Heart right ventricle (tissue), 16 donors: ENCODE data around the gene PCIF1. TPM values are rescaled to one million over a fixed set of nuclear protein-coding genes. Genes with fewer than 3 reads are reported as not detected.

Source experiments
- ATAC-seq, 8 donors: fragments of 200-7000 bp; cut with Tn5 transposase; one replicate each; pipeline ENCODE4 v1.9.1; 2020; ENCODE audit warnings: mild to moderate bottlenecking in 8 of 8, moderate library complexity in 8 of 8, moderate number of reproducible peaks in 1 of 8
- DNase-seq, 2 donors: peaks; one replicate each; pipeline ENCODE4 v3.0.0-alpha.2; 2020
- H3K27ac ChIP-seq, 10 donors: fragments of 200-600 bp; sonication (generic) in 2 of 10; one replicate each; pipeline versions ENCODE4 v1.5.0 to v1.8.0; 2020 to 2022; ENCODE audit warnings: mild to moderate bottlenecking in 3 of 10
- H3K27me3 ChIP-seq, 7 donors: fragments of 200-600 bp; one replicate each; pipeline ENCODE4 v1.8.0; 2021 to 2022; ENCODE audit warnings: mild to moderate bottlenecking in 2 of 7
- H3K36me3 ChIP-seq, 9 donors: fragments of 200-600 bp; sonication (generic) in 1 of 9; one replicate each; pipeline versions ENCODE4 v1.5.0 to v1.8.0; 2020 to 2022; ENCODE audit warnings: mild to moderate bottlenecking in 2 of 9
- H3K4me1 ChIP-seq, 9 donors: fragments of 200-600 bp; sonication (generic) in 1 of 9; one replicate each; pipeline versions ENCODE4 v1.5.0 to v1.8.0; 2020 to 2022; ENCODE audit warnings: mild to moderate bottlenecking in 4 of 9
- H3K4me3 ChIP-seq, 10 donors: fragments of 200-600 bp; sonication (generic) in 2 of 10; one replicate each; pipeline versions ENCODE4 v1.5.0 to v1.8.0; 2020 to 2022; ENCODE audit warnings: mild to moderate bottlenecking in 7 of 10, moderate library complexity in 2 of 10
- H3K9me3 ChIP-seq, 11 donors: fragments of 200-600 bp in 10 of 11; sonication (generic) in 2 of 11; one replicate each; pipeline versions ENCODE4 v1.5.0 to v1.8.0; 2013 to 2022; ENCODE audit warnings: mild to moderate bottlenecking in 2 of 11, control low read depth in 1 of 11, moderate library complexity in 1 of 11
- WGBS, 2 donors: extraction: QIAGEN DNeasy Blood & Tissue Kit; methylation state at CpG; one replicate each; pipeline ENCODE4 v1.1.7; 2013; ENCODE audit warnings: inconsistent platforms in 1 of 2; 5-methylcytosine and 5-hydroxymethylcytosine counted together
- intact Hi-C, 10 donors: fragments of 100-400 bp; cut with DNase I; formaldehyde crosslinking; loops; one replicate each; pipeline versions ENCODE4 v1.11.1 to v1.14.2; 2022
- polyA plus RNA-seq, 2 donors: library from polyadenylated mRNA; stranded (reverse); fragments of 200-250 nt; gene quantifications; one replicate each; pipeline ENCODE4 v1.2.3, GENCODE V29; 2013
- total RNA-seq, 10 donors: library from RNA; stranded (reverse); fragmentation: NEBNext Ultra II Directional in 3 of 10; extraction: Animal tissue kit (Norgen Biotek cat#: 25700) in 3 of 10; gene quantifications; one replicate each; pipeline versions ENCODE4 v1.2.1 to v1.2.4, GENCODE V29; 2021 to 2023
- TF ChIP-seq, protein P1 (sequence below), 9 donors: fragments of 200-600 bp; sonication (generic) in 2 of 9; IDR thresholded peaks; one replicate each; pipeline versions ENCODE4 v1.5.0 to v1.8.0; 2021 to 2022; ENCODE audit warnings: antibody characterized with exemption in 9 of 9, mild to moderate bottlenecking in 5 of 9, moderate library complexity in 1 of 9
- donor health status: Arrhythmogenic right ventricular cardiomyopathy.
- donor health status: ischemic (EF 13 %, LVEDD 7.1; RV severe dilation, severe dysfunction).
- donor health status: healthy with polysubstance abuse.
- donor health status: DM: no; HTN: yes; CAD: no.
- donor health status: DM: no; HTN: no; CAD: no.
- donor health status: ischemic (EF 25% LVEDD 6.9; RV normal size, moderate dysfunction).
- donor health status: ischemic (EF 25% LVEDD 5.7; RV mildly dilated, moderate dysfunction).
- donor health status: healthy.
- donor health status: DM: yes; HTN: yes; CAD: no.
- donor health status: Ischemic cardiomyopathy.
- donor health status: ischemic (EF 35%, LVEDD 5.7; RV mildly dilated, moderate dysfunction).
- donor health status: nonischemic (EF 11% LVEDD 7.7; RV severe dilation, severe dysfunction).
- donor health status: DM: yes; HTN: yes; CAD: no.
- donor health status: PGD.
- donor health status: ischemic (EF 29% LVEDD 5.4; RV normal size, mild dysfunction).
- donor health status: nonischemic (EF 23%, LVEDD 6.1; RV moderate dilation, normal function).

The PCIF1 gene
- total and polyA plus RNA-seq, 12 donors = 20.8 to 33.1 (median 27.4) TPM

DNA sequence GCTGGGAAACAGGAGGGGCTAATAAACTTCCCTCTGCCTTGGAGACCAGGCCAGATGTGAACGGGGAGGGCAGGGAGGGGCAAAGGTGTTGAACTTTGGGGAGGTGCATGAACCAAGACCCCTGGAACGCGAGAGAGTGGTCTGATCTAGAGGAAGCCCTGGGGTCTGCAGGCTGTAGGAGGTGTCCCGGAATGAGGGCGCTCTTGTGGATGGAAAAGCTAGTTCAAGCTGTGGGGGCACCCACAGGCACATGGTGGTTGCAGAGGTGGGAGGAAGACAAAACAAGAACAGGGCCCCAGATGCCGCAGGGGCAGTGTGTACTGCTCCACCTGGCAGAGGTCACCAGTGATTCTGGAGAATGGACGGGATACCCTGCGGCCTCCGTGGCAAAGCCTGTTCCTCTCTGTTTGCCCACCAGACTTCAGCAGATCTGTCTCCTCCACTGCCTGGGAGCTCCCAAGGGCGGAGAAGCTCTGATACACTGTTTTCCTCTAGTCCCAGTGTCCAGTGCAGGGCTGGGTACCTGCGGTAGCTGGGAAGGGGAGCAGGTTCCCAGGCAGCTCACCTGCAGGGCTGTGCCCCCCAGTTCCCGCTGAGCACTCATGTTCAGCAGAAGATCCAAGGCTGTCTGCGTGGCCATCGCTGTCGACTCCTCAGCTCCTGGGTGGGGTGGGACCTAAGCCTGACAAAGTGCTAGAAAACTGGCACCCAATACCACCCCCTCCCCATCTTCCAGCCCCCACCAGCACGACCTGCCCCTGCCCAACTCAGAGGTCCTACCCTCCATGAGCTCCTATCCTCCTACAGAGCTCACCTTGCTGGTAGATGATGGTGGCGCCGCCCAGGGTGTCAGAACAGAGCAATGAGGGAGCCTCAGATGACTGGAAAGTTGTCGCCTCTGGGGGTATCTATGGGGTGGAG is 22.8 kb downstream of the PCIF1 start:
- TF ChIP-seq, protein P1, sequence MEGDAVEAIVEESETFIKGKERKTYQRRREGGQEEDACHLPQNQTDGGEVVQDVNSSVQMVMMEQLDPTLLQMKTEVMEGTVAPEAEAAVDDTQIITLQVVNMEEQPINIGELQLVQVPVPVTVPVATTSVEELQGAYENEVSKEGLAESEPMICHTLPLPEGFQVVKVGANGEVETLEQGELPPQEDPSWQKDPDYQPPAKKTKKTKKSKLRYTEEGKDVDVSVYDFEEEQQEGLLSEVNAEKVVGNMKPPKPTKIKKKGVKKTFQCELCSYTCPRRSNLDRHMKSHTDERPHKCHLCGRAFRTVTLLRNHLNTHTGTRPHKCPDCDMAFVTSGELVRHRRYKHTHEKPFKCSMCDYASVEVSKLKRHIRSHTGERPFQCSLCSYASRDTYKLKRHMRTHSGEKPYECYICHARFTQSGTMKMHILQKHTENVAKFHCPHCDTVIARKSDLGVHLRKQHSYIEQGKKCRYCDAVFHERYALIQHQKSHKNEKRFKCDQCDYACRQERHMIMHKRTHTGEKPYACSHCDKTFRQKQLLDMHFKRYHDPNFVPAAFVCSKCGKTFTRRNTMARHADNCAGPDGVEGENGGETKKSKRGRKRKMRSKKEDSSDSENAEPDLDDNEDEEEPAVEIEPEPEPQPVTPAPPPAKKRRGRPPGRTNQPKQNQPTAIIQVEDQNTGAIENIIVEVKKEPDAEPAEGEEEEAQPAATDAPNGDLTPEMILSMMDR (IDR thresholded peaks at IDR 0.05) = no peak
- Histone ChIP-seq H3K27ac (no peak overlapping the region), H3K36me3 (peaks cover 0 to 100% (median 76%) of the 10 kb centered on the region in 9 donors), H3K4me3 (no peak overlapping the region), H3K27me3 (no peaks in the 10 kb centered on the region), H3K4me1 (no peaks in the 10 kb centered on the region), H3K9me3 (peaks cover 0 to 6% (median 0%) of the 10 kb centered on the region in 11 donors)
- whole genome bisulfite sequencing, 2 donors = 86 to 90% methylated on average over 19 of the region's 19 CpGs
- no peak for DNase-seq
- no peak for ATAC-seq
- intact Hi-C loops = no loop called here

DNA sequence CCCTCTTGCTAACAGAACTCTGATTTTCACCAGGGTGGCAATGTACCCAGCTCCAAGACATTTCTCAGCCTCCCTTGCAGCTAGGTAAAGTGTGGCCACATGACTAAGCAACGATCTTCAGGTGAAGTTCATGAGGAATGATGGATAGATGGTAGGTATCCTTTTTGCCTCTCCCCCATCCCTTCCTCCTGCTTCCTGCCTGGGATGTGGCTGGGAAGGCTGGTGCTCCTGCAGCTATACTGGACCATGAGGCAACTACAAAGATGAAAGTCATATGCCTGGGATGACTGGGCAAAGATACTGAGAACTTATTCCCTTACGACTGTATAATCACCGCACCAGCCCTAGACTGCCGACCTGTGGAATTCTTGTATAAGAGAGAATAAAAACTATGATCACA is 24.1 kb downstream of the PCIF1 start:
- TF ChIP-seq, protein P1 (IDR thresholded peaks at IDR 0.05) = no peak
- WGBS, 2 donors = 97 to 100% methylated on average over 4 of the region's 4 CpGs
- Histone ChIP-seq H3K9me3 (peaks cover 0 to 6% (median 0%) of the 10 kb centered on the region in 11 donors), H3K4me1 (no peaks in the 10 kb centered on the region), H3K36me3 (peaks cover 0 to 100% (median 73%) of the 10 kb centered on the region in 9 donors), H3K27ac (no peak overlapping the region), H3K4me3 (no peak overlapping the region), H3K27me3 (no peaks in the 10 kb centered on the region)
- DNase-seq (no peak), ATAC-seq (no peak)
- intact Hi-C loops = no loop called here

DNA sequence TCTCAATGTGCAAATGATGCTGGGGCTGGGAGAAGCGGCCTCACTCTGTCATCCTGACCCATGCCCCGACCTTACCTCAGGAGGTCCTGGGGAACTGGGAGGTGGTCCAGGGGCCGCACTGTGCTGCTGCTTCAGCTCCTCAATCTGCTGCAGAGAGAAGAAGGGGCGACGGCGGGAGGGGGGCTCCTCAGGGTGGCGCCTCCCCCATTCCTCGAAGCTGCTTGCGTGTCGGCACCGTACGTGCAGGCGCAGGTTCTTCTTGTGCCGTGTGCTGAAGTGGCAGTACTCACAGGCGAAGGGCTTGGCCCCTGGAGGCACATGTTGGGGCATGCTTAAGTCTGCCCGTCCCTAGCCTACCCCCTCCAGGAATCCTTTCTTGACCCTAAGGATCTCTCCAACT is 24.6 kb downstream of the PCIF1 start:
- intact Hi-C loops = no loop called here
- WGBS, 2 donors = 92% methylated on average over 16 of the region's 16 CpGs

DNA sequence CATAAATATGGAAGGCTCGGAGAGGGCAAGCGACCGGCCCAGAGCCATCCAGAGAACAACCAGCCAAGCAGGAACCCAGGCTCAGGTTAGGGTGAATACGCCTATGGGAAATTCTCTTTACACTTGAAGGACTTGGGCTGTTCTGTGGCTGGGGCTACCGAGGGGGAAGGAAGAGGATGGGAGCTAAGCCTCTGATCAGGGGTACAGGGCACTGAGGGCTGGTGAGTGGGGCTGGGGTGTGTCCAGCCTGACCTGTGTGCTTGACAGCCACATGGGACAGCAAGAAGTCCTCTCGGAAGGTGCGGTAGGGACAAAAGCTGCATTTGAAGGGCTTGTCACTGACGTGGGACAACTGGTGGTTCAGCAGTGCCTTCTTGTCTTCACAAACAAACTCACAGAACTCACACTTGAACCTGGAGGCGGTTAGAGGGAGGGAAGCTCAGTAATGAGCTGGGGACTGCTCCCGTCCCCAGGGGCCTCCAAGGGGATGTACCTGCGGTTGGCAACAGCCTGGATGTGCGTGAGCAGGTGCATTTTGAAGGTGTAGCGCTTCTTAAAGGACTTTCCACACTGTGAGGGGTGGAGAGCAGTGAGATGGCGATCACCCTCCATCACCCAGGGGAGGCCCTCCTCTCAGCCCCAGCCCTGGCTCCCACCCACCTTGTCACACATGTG is 25.6 kb downstream of the PCIF1 start:
- Histone ChIP-seq H3K27ac (no peak overlapping the region), H3K27me3 (no peaks in the 10 kb centered on the region), H3K36me3 (peaks cover 0 to 100% (median 85%) of the 10 kb centered on the region in 9 donors), H3K4me3 (no peak overlapping the region), H3K9me3 (peaks cover 0 to 6% (median 0%) of the 10 kb centered on the region in 11 donors), H3K4me1 (no peaks in the 10 kb centered on the region)
- TF ChIP-seq, protein P1 (IDR thresholded peaks at IDR 0.05) = no peak
- ATAC-seq = peak in 1 of 8 donors; percentile 14
- intact Hi-C loops = loop anchor here in 7 of 10 donors (5.0 to 10.0 kb wide), 6 partner anchors 65 to 155 kb away; partner anchors contain the start of genes TNNC2 (in 4 of the 7), CTSA (in 1 of the 7), NEURL2 (in 1 of the 7) and SNX21 (in 1 of the 7)
- DNase-seq = no peak
- WGBS, 2 donors = 96 to 97% methylated on average over 14 of the region's 14 CpGs

More for the DNA sequence above, 24.6 kb downstream of the PCIF1 start:
- peaks cover 0 to 6% (median 0%) of the 10 kb centered on the region in 11 donors for H3K9me3 ChIP-seq
- H3K4me3 ChIP-seq = no peak overlapping the region
- no peak for DNase-seq
- ATAC-seq = no peak
- TF ChIP-seq, protein P1 (IDR thresholded peaks at IDR 0.05) = no peak
- no peaks in the 10 kb centered on the region for H3K27me3 ChIP-seq
- H3K27ac ChIP-seq = no peak overlapping the region
- H3K4me1 ChIP-seq = no peaks in the 10 kb centered on the region
- H3K36me3 ChIP-seq = peaks cover 0 to 100% (median 79%) of the 10 kb centered on the region in 9 donors
